MM.1S (cell line): ENCODE results near the gene CNNM2.

ENCODE experiments used
- DNase-seq: peaks from one replicate; pipeline ENCODE4 v3.0.0-alpha.2; 2015
- H2AFZ ChIP-seq: fragments of 300-600 bp; sonication (generic); 2 replicates; pipeline ENCODE4 v1.6.0; 2016; ENCODE audit warnings: antibody characterized with exemption, low read length
- H3F3A ChIP-seq: fragments of 300-600 bp; sonication (generic); 2 replicates; pipeline ENCODE4 v1.6.1; 2016; ENCODE audit warnings: mild to moderate bottlenecking, antibody characterized with exemption, low read length, moderate library complexity, mixed read lengths; ENCODE audit not compliant: insufficient read depth
- H3K27ac ChIP-seq: fragments of 300-600 bp; sonication (generic); 2 replicates; pipeline ENCODE4 v1.5.1; 2016; ENCODE audit warnings: mild to moderate bottlenecking, low read length
- H3K27me3 ChIP-seq: fragments of 300-600 bp; sonication (generic); replicated peaks from 2 replicates; pipeline ENCODE4 v1.6.0; 2016; ENCODE audit warnings: low read length; ENCODE audit not compliant: insufficient read depth
- H3K36me3 ChIP-seq: fragments of 300-600 bp; sonication (generic); replicated peaks from 2 replicates; pipeline ENCODE4 v1.6.1; 2016; ENCODE audit warnings: mild to moderate bottlenecking, low read length, mixed read lengths; ENCODE audit not compliant: insufficient read depth
- H3K4me1 ChIP-seq: fragments of 300-600 bp; sonication (generic); 2 replicates; pipeline ENCODE4 v1.6.1; 2016; ENCODE audit warnings: low read length, mixed read lengths
- H3K4me2 ChIP-seq: fragments of 300-600 bp; sonication (generic); 2 replicates; pipeline ENCODE4 v1.6.0; 2016; ENCODE audit warnings: low read depth, low read length
- H3K4me3 ChIP-seq: fragments of 300-600 bp; sonication (generic); 2 replicates; pipeline ENCODE4 v1.5.1; 2016; ENCODE audit warnings: low read length, mixed read lengths
- H3K79me2 ChIP-seq: fragments of 300-600 bp; sonication (generic); 2 replicates; pipeline ENCODE4 v1.6.1; 2016; ENCODE audit warnings: mixed run types, low read length, mixed read lengths
- H3K9ac ChIP-seq: fragments of 300-600 bp; sonication (generic); 2 replicates; pipeline ENCODE4 v1.6.1; 2016; ENCODE audit warnings: low read length, mixed read lengths
- H3K9me2 ChIP-seq: fragments of 300-600 bp; sonication (generic); replicated peaks from 2 replicates; pipeline ENCODE4 v1.6.1; 2016; ENCODE audit warnings: mild to moderate bottlenecking, low read length, mixed read lengths; ENCODE audit not compliant: insufficient read depth
- H3K9me3 ChIP-seq: fragments of 300-600 bp; sonication (generic); replicated peaks from 2 replicates; pipeline ENCODE4 v1.6.1; 2016; ENCODE audit warnings: mild to moderate bottlenecking, low read length, mixed read lengths; ENCODE audit not compliant: insufficient read depth
- H4K20me1 ChIP-seq: fragments of 300-600 bp; sonication (generic); 2 replicates; pipeline ENCODE4 v1.6.1; 2016; ENCODE audit warnings: mild to moderate bottlenecking, low read length, moderate library complexity, mixed read lengths; ENCODE audit not compliant: insufficient read depth
- CTCF ChIP-seq: fragments of 300-600 bp; sonication (generic); IDR thresholded peaks from 2 replicates; pipeline ENCODE4 v1.5.1; 2016; ENCODE audit warnings: antibody characterized with exemption, low read length, mixed read lengths
- EZH2 ChIP-seq: fragments of 300-600 bp; sonication (generic); optimal IDR thresholded peaks from 2 replicates; pipeline ENCODE3; 2017; ENCODE audit warnings: low read depth, mild to moderate bottlenecking, antibody characterized with exemption, low read length, mixed read lengths
- EZH2phosphoT487 ChIP-seq: fragments of 300-600 bp; sonication (generic); IDR thresholded peaks from 2 replicates; pipeline ENCODE4 v1.6.1; 2018; ENCODE audit warnings: antibody characterized with exemption, low read length

The CNNM2 gene

DNA sequence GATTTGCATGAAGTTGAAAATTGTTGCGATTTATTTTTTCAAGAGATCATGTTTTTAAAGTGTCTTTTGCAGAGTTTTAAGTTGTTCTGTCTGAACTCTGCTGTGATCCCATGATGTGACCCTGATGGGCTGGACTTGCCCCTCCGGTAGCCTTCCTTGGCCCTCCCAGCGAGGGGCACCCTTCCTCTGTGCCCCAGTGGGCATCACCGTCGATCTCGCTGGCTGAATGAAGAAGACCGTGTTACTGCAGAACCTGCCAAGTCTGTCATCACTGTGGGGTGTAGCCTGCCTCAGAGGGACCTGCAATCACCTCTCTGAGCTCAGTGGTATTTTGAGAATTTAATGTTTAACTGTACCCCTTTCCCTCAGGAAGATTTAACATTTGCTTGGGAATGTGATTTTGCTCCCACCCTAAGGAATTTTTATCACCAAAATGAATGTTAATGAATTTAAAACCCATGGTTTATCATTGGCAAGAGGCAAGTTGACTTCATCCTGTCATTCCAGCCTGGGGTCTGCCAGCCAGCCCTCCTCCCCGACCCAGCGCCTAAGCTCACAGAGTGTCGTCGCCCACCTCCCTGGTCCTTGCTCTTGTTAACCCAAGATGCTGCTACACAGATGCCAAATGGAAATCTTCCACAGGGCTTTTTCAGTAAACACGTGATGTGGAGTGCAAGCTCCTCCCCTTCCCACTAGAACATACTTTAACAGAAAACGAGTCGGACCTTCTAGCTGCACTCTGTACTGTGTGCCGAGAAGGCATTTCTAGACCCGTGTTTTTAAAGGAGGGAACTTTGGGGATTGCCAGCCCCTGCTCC is 159.6 kb downstream of the CNNM2 start:
- Histone ChIP-seq H3K36me3 (no peaks in the 10 kb centered on the region), H3K9ac (no peak overlapping the region), H3K4me3 (no peak overlapping the region), H2AFZ (no peak overlapping the region), H3K9me2 (no peaks in the 10 kb centered on the region), H3K27ac (no peak overlapping the region), H3F3A (no peaks in the 10 kb centered on the region), H3K9me3 (no peaks in the 10 kb centered on the region), H3K4me1 (no peaks in the 10 kb centered on the region), H3K4me2 (no peak overlapping the region), H4K20me1 (no peaks in the 10 kb centered on the region), H3K27me3 (no peaks in the 10 kb centered on the region), H3K79me2 (no peaks in the 10 kb centered on the region)
- no peak for TF ChIP-seq EZH2phosphoT487
- TF ChIP-seq EZH2, result no peak
- no peak for TF ChIP-seq CTCF
- no peak for DNase-seq

GRCh38 chr10:103078309-103078615 is 160.2 kb downstream of the CNNM2 start:
- Histone ChIP-seq H3K9me2 (no peaks in the 10 kb centered on the region), H3K79me2 (no peaks in the 10 kb centered on the region), H3K4me2 (no peak overlapping the region), H3K4me3 (no peak overlapping the region), H4K20me1 (no peaks in the 10 kb centered on the region), H3K27ac (no peak overlapping the region), H2AFZ (no peak overlapping the region), H3K4me1 (no peaks in the 10 kb centered on the region), H3K9ac (no peak overlapping the region), H3K36me3 (no peaks in the 10 kb centered on the region), H3F3A (no peaks in the 10 kb centered on the region), H3K27me3 (no peaks in the 10 kb centered on the region), H3K9me3 (no peaks in the 10 kb centered on the region)
- DNase-seq, result no peak
- TF ChIP-seq EZH2, result no peak
- no peak for TF ChIP-seq EZH2phosphoT487
- no peak for TF ChIP-seq CTCF

DNA sequence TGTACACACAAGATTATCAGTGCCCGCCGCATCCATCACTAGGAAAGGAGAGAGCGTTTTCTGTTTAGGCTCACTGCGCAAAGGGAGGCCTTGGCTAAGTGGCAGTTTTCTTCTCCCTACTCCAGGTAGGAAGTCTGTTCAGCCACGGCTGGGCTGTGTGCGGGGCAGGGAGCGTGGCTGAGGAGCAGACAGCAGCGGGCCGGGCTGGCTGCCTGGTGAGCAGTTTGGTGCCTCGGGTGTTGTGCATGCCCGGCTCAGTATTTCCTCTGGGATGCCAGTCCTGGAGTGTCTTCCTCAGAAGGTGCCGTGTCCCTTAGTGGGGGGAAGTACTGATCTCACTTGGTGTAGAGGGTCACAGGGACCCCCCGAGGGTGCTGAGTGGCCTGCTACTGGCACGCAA is 160.6 kb downstream of the CNNM2 start:
- DNase-seq, result no peak
- Histone ChIP-seq H3K9me3 (no peaks in the 10 kb centered on the region), H3K4me2 (no peak overlapping the region), H3K4me1 (no peaks in the 10 kb centered on the region), H3K4me3 (no peak overlapping the region), H4K20me1 (no peaks in the 10 kb centered on the region), H3K27me3 (no peaks in the 10 kb centered on the region), H3K9ac (no peak overlapping the region), H3K9me2 (no peaks in the 10 kb centered on the region), H3K79me2 (no peaks in the 10 kb centered on the region), H3K36me3 (no peaks in the 10 kb centered on the region), H3K27ac (no peak overlapping the region), H2AFZ (no peak overlapping the region), H3F3A (no peaks in the 10 kb centered on the region)
- TF ChIP-seq EZH2phosphoT487 (no peak), EZH2 (no peak), CTCF (no peak)
